ENCODE data around the gene FUOM. TPM values are rescaled to one million over a fixed set of nuclear protein-coding genes. Genes with fewer than 3 reads are reported as not detected.
A peak's percentile ranks its signal among the peaks of the same experiment; 100 is the strongest.

The FUOM gene
- total and polyA plus RNA-seq, 3 donors from 2014 or later = 9.5 to 13.6 (median 12.8) TPM

- 78 to 81% methylated on average over 12 of the region's 12 CpGs for WGBS, 2 donors
- H3K27ac ChIP-seq = no peak overlapping the region
- no peaks in the 10 kb centered on the region for H3K27me3 ChIP-seq
- H3K4me1 ChIP-seq = peaks cover 16% of the 10 kb centered on the region
- H3K9me3 ChIP-seq = no peaks in the 10 kb centered on the region
- no peak for DNase-seq
- no peaks in the 10 kb centered on the region for H3K36me3 ChIP-seq (ENCODE audit: low read depth, missing control alignments)
- no peak overlapping the region for H3K4me3 ChIP-seq
- TF ChIP-seq CTCF (IDR thresholded peaks at IDR 0.05) (no peak), POLR2A (IDR thresholded peaks at IDR 0.05) (no peak)
- intact Hi-C loops (cut with DNase I; ENCODE audit: low total_unique reads) = no loop called here
These were observed 17.7 kb upstream of the FUOM start for GRCh38 chr10:133375357-133376115.

- Histone ChIP-seq H3K27ac (peak within 1 kb of the TSS in 1 of 2 donors; percentile 89), H3K27me3 (no peaks in the 10 kb centered on the region), H3K4me1 (peaks cover 12% of the 10 kb centered on the region), H3K4me3 (peak within 1 kb of the TSS; percentile 73 to 81), H3K36me3 (ENCODE audit: low read depth, missing control alignments) (no peaks in the 10 kb centered on the region), H3K9me3 (no peaks in the 10 kb centered on the region)
- TF ChIP-seq POLR2A (IDR thresholded peaks at IDR 0.05) (peak; percentile 9), CTCF (IDR thresholded peaks at IDR 0.05) (no peak)
- WGBS, 2 donors = 1% methylated on average over 27 to 76 of the region's 89 CpGs
- intact Hi-C loops (cut with DNase I; ENCODE audit: low total_unique reads) = no loop called here
- peak; percentile 96 for DNase-seq
These were observed 15.6 kb upstream of the FUOM start, which contains the start of gene ECHS1 for GRCh38 chr10:133373174-133374090. Gene ECHS1, minus strand, starts transcription at chr10:133373354. Its CDS starts 21 bp downstream, at chr10:133373333.

- 27 to 43% methylated on average over 10 to 20 of the region's 20 CpGs for WGBS, 2 donors
- Histone ChIP-seq H3K36me3 (ENCODE audit: low read depth, missing control alignments) (no peaks in the 10 kb centered on the region), H3K4me3 (peak overlapping the region in 1 of 2 donors; percentile 73), H3K27ac (no peak overlapping the region), H3K9me3 (no peaks in the 10 kb centered on the region), H3K27me3 (no peaks in the 10 kb centered on the region), H3K4me1 (peaks cover 12% of the 10 kb centered on the region)
- no peak for TF ChIP-seq CTCF (IDR thresholded peaks at IDR 0.05)
- no peak for TF ChIP-seq POLR2A (IDR thresholded peaks at IDR 0.05)
- intact Hi-C loops (cut with DNase I; ENCODE audit: low total_unique reads) = no loop called here
- DNase-seq = no peak
These were observed 14.7 kb upstream of the FUOM start for GRCh38 chr10:133372507-133372906.

GRCh38 chr10:133370030-133370786 lies 12.4 kb upstream of the FUOM start:
- no peaks in the 10 kb centered on the region for H3K36me3 ChIP-seq (ENCODE audit: low read depth, missing control alignments)
- TF ChIP-seq CTCF (IDR thresholded peaks at IDR 0.05) (no peak), POLR2A (IDR thresholded peaks at IDR 0.05) (no peak)
- intact Hi-C loops (cut with DNase I; ENCODE audit: low total_unique reads) = no loop called here
- no peak for DNase-seq
- H3K27me3 ChIP-seq = no peaks in the 10 kb centered on the region
- H3K27ac ChIP-seq = no peak overlapping the region
- peaks cover 12% of the 10 kb centered on the region for H3K4me1 ChIP-seq
- no peak overlapping the region for H3K4me3 ChIP-seq
- 85 to 89% methylated on average over 19 to 24 of the region's 24 CpGs for WGBS, 2 donors
- no peaks in the 10 kb centered on the region for H3K9me3 ChIP-seq

Data from testis (tissue), 3 donors.